H1 (cell line): Measurements from ENCODE around the gene STK39. TPM values are rescaled to one million over a fixed set of nuclear protein-coding genes. Genes with fewer than 3 reads are reported as not detected.

Source experiments
- CTCF ChIA-PET: fragments of 300-600 bp; sonication (Branson Sonifier 250); formaldehyde crosslinking; loops from one replicate; lab custom pipeline; 2021; ENCODE audit not compliant: partially characterized antibody; lab: Charles Lee
- POLR2A ChIA-PET: fragments of 300-600 bp; sonication (Branson Sonifier 250); formaldehyde crosslinking; loops from one replicate; lab custom pipeline; 2021; ENCODE audit warnings: inconsistent platforms; ENCODE audit not compliant: partially characterized antibody; lab: Charles Lee
- DNase-seq, 2 experiments: peaks; one replicate each; pipeline versions ENCODE4 v3.0.0 to v3.0.0-alpha.2; 2010 to 2022; ENCODE audit warnings: low spot score in 2 of 2, low read depth in 1 of 2, mixed read lengths in 1 of 2
- FAIRE-seq: peaks from 2 replicates; lab custom pipeline; 2011; peaks lifted over from hg19 to GRCh38; lab: Jason Lieb, UNC
- H2AFZ ChIP-seq: 2 replicates; pipeline ENCODE4 v1.8.1; 2012; ENCODE audit warnings: low read length, inconsistent platforms
- H2AK5ac ChIP-seq: 2 replicates; pipeline ENCODE4 v1.6.1; 2013; ENCODE audit warnings: low read depth, low read length
- H2BK120ac ChIP-seq: replicated peaks from 2 replicates; pipeline ENCODE3; 2013; ENCODE audit warnings: low read depth, low read length, inconsistent platforms
- H2BK12ac ChIP-seq: 2 replicates; pipeline ENCODE4 v1.6.1; 2013; ENCODE audit warnings: low read depth, low read length
- H2BK15ac ChIP-seq: 2 replicates; pipeline ENCODE4 v1.6.1; 2013; ENCODE audit warnings: low read length
- H2BK20ac ChIP-seq: 2 replicates; pipeline ENCODE4 v1.6.1; 2013; ENCODE audit warnings: low read length
- H2BK5ac ChIP-seq: 2 replicates; pipeline ENCODE4 v1.6.1; 2013; ENCODE audit warnings: low read depth, low read length
- H3K14ac ChIP-seq: 2 replicates; pipeline ENCODE4 v1.6.1; 2013; ENCODE audit warnings: inconsistent platforms; ENCODE audit not compliant: insufficient read length
- H3K18ac ChIP-seq: 2 replicates; pipeline ENCODE4 v1.6.1; 2013; ENCODE audit warnings: low read length; ENCODE audit errors: extremely low read depth
- H3K23ac ChIP-seq: 2 replicates; pipeline ENCODE4 v1.6.1; 2013; ENCODE audit warnings: inconsistent platforms; ENCODE audit not compliant: insufficient read length
- H3K23me2 ChIP-seq: 2 replicates; pipeline ENCODE4 v1.6.1; 2013; ENCODE audit warnings: low read depth, low read length
- H3K27ac ChIP-seq: 2 replicates; pipeline ENCODE4 v1.6.1; 2011; ENCODE audit warnings: low read depth, low read length, inconsistent platforms
- H3K27me3 ChIP-seq, 4 experiments: replicated peaks in 1 of 4; 1 replicate in 1 of 4; 2 replicates in 3 of 4; pipeline versions ENCODE4 v1.6.1 to v1.8.1; 2011 to 2013; ENCODE audit warnings: low read length in 3 of 4, mild to moderate bottlenecking in 3 of 4, inconsistent platforms in 2 of 4, mixed read lengths in 2 of 4, moderate library complexity in 1 of 4; ENCODE audit not compliant: control insufficient read depth in 3 of 4, insufficient read depth in 3 of 4; ENCODE audit errors: extremely low read depth in 1 of 4
- H3K36me3 ChIP-seq, 4 experiments: 2 replicates each; pipeline versions ENCODE4 v1.6.1 to v1.8.1; 2011 to 2013; ENCODE audit warnings: mild to moderate bottlenecking in 4 of 4, low read length in 3 of 4, moderate library complexity in 2 of 4, control low read depth in 1 of 4, inconsistent platforms in 1 of 4; ENCODE audit not compliant: insufficient read depth in 4 of 4, control insufficient read depth in 2 of 4
- H3K4ac ChIP-seq: replicated peaks from 2 replicates; pipeline ENCODE3; 2013; ENCODE audit warnings: low read length, low read depth, mixed read lengths, inconsistent platforms; ENCODE audit not compliant: insufficient read length
- H3K4me1 ChIP-seq, 4 experiments: replicated peaks in 1 of 4; 1 replicate in 1 of 4; 2 replicates in 3 of 4; pipeline versions ENCODE4 v1.6.1 to v1.8.1; 2011 to 2013; ENCODE audit warnings: low read length in 3 of 4, inconsistent platforms in 2 of 4, mixed read lengths in 1 of 4; ENCODE audit not compliant: insufficient read depth in 4 of 4, control insufficient read depth in 3 of 4
- H3K4me2 ChIP-seq, 2 experiments: 2 replicates each; pipeline versions ENCODE4 v1.6.1 to v1.8.1; 2011 to 2013; ENCODE audit warnings: low read depth in 2 of 2, low read length in 2 of 2, control low read depth in 1 of 2, inconsistent platforms in 1 of 2, mild to moderate bottlenecking in 1 of 2; ENCODE audit not compliant: insufficient read depth in 1 of 2
- H3K4me3 ChIP-seq, 4 experiments: fragments of 200-600, 300-600 bp in 1 of 4; sonication (generic), shearing (Covaris generic), sonication (Bioruptor Twin) in 1 of 4; 2 replicates each; pipeline versions ENCODE4 v1.5.1 to v1.8.1; 2011 to 2016; ENCODE audit warnings: low read length in 4 of 4, low read depth in 3 of 4, control low read depth in 2 of 4, inconsistent platforms in 2 of 4, mild to moderate bottlenecking in 2 of 4, mixed read lengths in 1 of 4, moderate library complexity in 1 of 4; ENCODE audit not compliant: insufficient read depth in 2 of 4; ENCODE audit errors: extremely low read depth in 1 of 4
- H3K56ac ChIP-seq: replicated peaks from 2 replicates; pipeline ENCODE3; 2013; ENCODE audit warnings: low read depth, mild to moderate bottlenecking, mixed read lengths, low read length, inconsistent platforms; ENCODE audit not compliant: insufficient read length
- H3K79me1 ChIP-seq: 2 replicates; pipeline ENCODE4 v1.6.1; 2013; ENCODE audit warnings: low read depth, low read length, control low read depth
- H3K79me2 ChIP-seq, 2 experiments: 2 replicates each; pipeline versions ENCODE4 v1.6.1 to v1.8.1; 2012 to 2013; ENCODE audit warnings: low read length in 2 of 2, mild to moderate bottlenecking in 2 of 2, inconsistent platforms in 1 of 2; ENCODE audit not compliant: insufficient read depth in 2 of 2, control insufficient read depth in 1 of 2
- H3K9ac ChIP-seq, 4 experiments: replicated peaks in 1 of 4; 1 replicate in 1 of 4; 2 replicates in 3 of 4; pipeline versions ENCODE4 v1.6.1 to v1.8.1; 2011 to 2013; ENCODE audit warnings: low read depth in 3 of 4, low read length in 3 of 4, control low read depth in 2 of 4, mild to moderate bottlenecking in 2 of 4, moderate library complexity in 2 of 4, inconsistent platforms in 1 of 4; ENCODE audit errors: extremely low read depth in 1 of 4
- H3K9me3 ChIP-seq, 2 experiments: 2 replicates each; pipeline versions ENCODE4 v1.6.1 to v1.8.1; 2012 to 2013; ENCODE audit warnings: mild to moderate bottlenecking in 2 of 2, moderate library complexity in 2 of 2, control low read depth in 1 of 2, inconsistent platforms in 1 of 2, low read depth in 1 of 2, low read length in 1 of 2, mixed read lengths in 1 of 2; ENCODE audit not compliant: insufficient read depth in 2 of 2
- H4K20me1 ChIP-seq, 2 experiments: replicated peaks in 1 of 2; 2 replicates each; pipeline versions ENCODE3 to v1.8.1; 2011 to 2013; ENCODE audit warnings: inconsistent platforms in 2 of 2, low read length in 2 of 2, mild to moderate bottlenecking in 1 of 2; ENCODE audit not compliant: insufficient read depth in 2 of 2, control insufficient read depth in 1 of 2
- H4K5ac ChIP-seq: 2 replicates; pipeline ENCODE4 v1.6.1; 2013; ENCODE audit warnings: low read length, low read depth, mixed read lengths, inconsistent platforms; ENCODE audit not compliant: insufficient read length
- H4K8ac ChIP-seq: 2 replicates; pipeline ENCODE4 v1.8.0; 2013; ENCODE audit warnings: mild to moderate bottlenecking, moderate library complexity, low read length, inconsistent platforms; ENCODE audit not compliant: insufficient read depth; ENCODE audit errors: extremely low read depth
- H4K91ac ChIP-seq: replicated peaks from 2 replicates; pipeline ENCODE3; 2013; ENCODE audit warnings: low read length, mixed read lengths, inconsistent platforms; ENCODE audit not compliant: insufficient read length
- MAFK ChIP-seq: IDR thresholded peaks from 2 replicates; pipeline ENCODE4 v1.6.1; 2012; ENCODE audit warnings: low read depth, mild to moderate bottlenecking, improper control_type of control experiment, low read length
- SIRT6 ChIP-seq: IDR thresholded peaks from one replicate; pipeline ENCODE4 v1.7.1; 2012; ENCODE audit warnings: low read length, inconsistent platforms
- WGBS, 2 experiments: shearing (Covaris generic) in 1 of 2; methylation state at CpG; one replicate each; pipeline versions ENCODE4 v1.1.6 to v1.1.7; 2013 to 2015; ENCODE audit warnings: low lambda C conversion rate in 2 of 2, mixed read lengths in 2 of 2, inconsistent platforms in 1 of 2, low coverage in 1 of 2, missing lambda C conversion rate in 1 of 2; ENCODE audit not compliant: insufficient replicate concordance in 2 of 2, insufficient coverage in 1 of 2, insufficient read length in 1 of 2; ENCODE audit errors: extremely low coverage in 1 of 2, missing lambda C conversion rate in 1 of 2; 5-methylcytosine and 5-hydroxymethylcytosine counted together
- polyA plus RNA-seq, 7 experiments: library from polyadenylated mRNA; depleted of rRNA in 3 of 7; stranded (reverse) in 5 of 7; unstranded in 2 of 7; fragments of >200 nt in 5 of 7; fragments of 200-250 nt in 2 of 7; gene quantifications; 1 replicate in 5 of 7; 2 replicates in 1 of 7; 4 replicates in 1 of 7; pipeline versions ENCODE4 v1.2.1 to v1.2.3, GENCODE V29; 2011 to 2013; ENCODE audit warnings: missing spikeins in 2 of 7, mixed read lengths in 2 of 7
- total RNA-seq: library from RNA; stranded (reverse); fragmentation: NEBNext Ultra II Directional; extraction: Animal tissue kit (Norgen Biotek cat#: 25700); gene quantifications from 2 replicates; pipeline ENCODE4 v1.2.1, GENCODE V29; 2021

The STK39 gene
- total and polyA plus RNA-seq, 2 of the 8 experiments (the other 6 are each of a cell fraction or from before 2014, with no cell fraction given) = 13.7 to 23.8 TPM

- ChIA-PET CTCF (interaction anchor here (1.0 kb wide), 2 partner anchors 44 to 61 kb away, joined by 3 read pairs; no protein-coding TSS in a partner anchor), POLR2A (no interaction called here)
- H3K4me1 ChIP-seq = peaks cover 0 to 16% (median 7%) of the 10 kb centered on the region in 4 experiments; a peak in 5 of 7 replicates
- peak overlapping the region; percentile 35 for H4K5ac ChIP-seq
- no peak overlapping the region for H2AFZ ChIP-seq
- H4K91ac ChIP-seq = no peak overlapping the region
- DNase-seq (no peak), FAIRE-seq (no peak)
- no peak overlapping the region for H3K27ac ChIP-seq
- no peaks in the 10 kb centered on the region for H3K27me3 ChIP-seq
- H3K79me1 ChIP-seq = peaks cover 3% of the 10 kb centered on the region; the same call in 1 of the 2 replicates
- H3K18ac ChIP-seq = no peak overlapping the region
- no peaks in the 10 kb centered on the region for H3K79me2 ChIP-seq
- H3K36me3 ChIP-seq = no peaks in the 10 kb centered on the region
- H3K9me3 ChIP-seq = no peaks in the 10 kb centered on the region
- no peak overlapping the region for H3K14ac ChIP-seq
- H4K20me1 ChIP-seq = peaks cover 0 to 1% of the 10 kb centered on the region in 2 experiments
- H2BK5ac ChIP-seq = 0 out of 2 replicates have a peak overlapping the region, but pooled peaks have one; percentile 22
- peak overlapping the region; percentile 52; the same call in 1 of the 2 replicates for H2BK12ac ChIP-seq
- 90% methylated on average over 5 of the region's 5 CpGs; no CpG with 5 or more reads in 1 of the 2 experiments for whole genome bisulfite sequencing, 2 experiments
- H3K23ac ChIP-seq = no peak overlapping the region
- no peak overlapping the region for H2BK20ac ChIP-seq
- H3K9ac ChIP-seq = no peak overlapping the region
- peak overlapping the region; percentile 30 for H2AK5ac ChIP-seq
- no peak overlapping the region for H3K4me3 ChIP-seq
- no peak for TF ChIP-seq SIRT6
- no peak for TF ChIP-seq MAFK
- H3K4me2 ChIP-seq = no peak overlapping the region; a peak in 1 of 4 replicates
- no peaks in the 10 kb centered on the region for H3K23me2 ChIP-seq
- H2BK15ac ChIP-seq = peak overlapping the region; percentile 14; the same call in 1 of the 2 replicates
- H3K56ac ChIP-seq = no peak overlapping the region
- no peak overlapping the region for H3K4ac ChIP-seq
- H2BK120ac ChIP-seq = no peak overlapping the region
- H4K8ac ChIP-seq = no peak overlapping the region
Measured at GRCh38 chr2:168179592-168179991, 67.8 kb downstream of the STK39 start.
